GM18909 (cell line): Measurements from ENCODE around the gene CCDC3.

Source experiments
- ATAC-seq: cut with Tn5 transposase; IDR thresholded peaks from one replicate; pipeline ENCODE4 v1.9.1; 2021; ENCODE audit warnings: mild to moderate bottlenecking; ENCODE audit not compliant: unreplicated experiment, poor library complexity

The CCDC3 gene

GRCh38 chr10:12929381-12929780, 72.1 kb downstream of the CCDC3 start:
- no peak for ATAC-seq

GRCh38 chr10:12928571-12928970, 72.9 kb downstream of the CCDC3 start:
- ATAC-seq, result no peak

- no peak for ATAC-seq
These were observed 73.6 kb downstream of the CCDC3 start for GRCh38 chr10:12927896-12928295.

GRCh38 chr10:12925845-12926244, 75.7 kb downstream of the CCDC3 start:
- ATAC-seq, result no peak

GRCh38 chr10:12924911-12925310, 76.6 kb downstream of the CCDC3 start:
- ATAC-seq, result no peak

- no peak for ATAC-seq
These were observed 79.2 kb downstream of the CCDC3 start for GRCh38 chr10:12922117-12922900.

GRCh38 chr10:12921163-12921562, 80.3 kb downstream of the CCDC3 start:
- no peak for ATAC-seq

- no peak for ATAC-seq
These were observed 81.9 kb downstream of the CCDC3 start for GRCh38 chr10:12919574-12919973.

- no peak for ATAC-seq
These were observed 84.9 kb downstream of the CCDC3 start for GRCh38 chr10:12916587-12916986.

GRCh38 chr10:12915637-12916168, 85.8 kb downstream of the CCDC3 start:
- no peak for ATAC-seq

- ATAC-seq, result no peak
These were observed 87.4 kb downstream of the CCDC3 start for GRCh38 chr10:12914111-12914510.

- no peak for ATAC-seq
These were observed 89.7 kb downstream of the CCDC3 start for GRCh38 chr10:12911795-12912194.

GRCh38 chr10:12910835-12911234, 90.7 kb downstream of the CCDC3 start:
- no peak for ATAC-seq

- no peak for ATAC-seq
These were observed 91.7 kb downstream of the CCDC3 start for GRCh38 chr10:12909836-12910185.

- no peak for ATAC-seq
These were observed 92.2 kb downstream of the CCDC3 start for GRCh38 chr10:12909182-12909835.

- ATAC-seq, result no peak
These were observed 92.7 kb downstream of the CCDC3 start for GRCh38 chr10:12908773-12909172.

GRCh38 chr10:12907656-12908055, 93.9 kb downstream of the CCDC3 start:
- no peak for ATAC-seq

GRCh38 chr10:12906051-12906541, 95.4 kb downstream of the CCDC3 start:
- no peak for ATAC-seq

- ATAC-seq, result no peak
These were observed 96.4 kb downstream of the CCDC3 start for GRCh38 chr10:12905067-12905466.

GRCh38 chr10:12902851-12903358, 98.6 kb downstream of the CCDC3 start:
- ATAC-seq, result no peak

- no peak for ATAC-seq
These were observed 99.4 kb downstream of the CCDC3 start for GRCh38 chr10:12902135-12902572.
